ENCODE results near the gene CRISPLD2. TPM values are rescaled to one million over a fixed set of nuclear protein-coding genes. Genes with fewer than 3 reads are reported as not detected.

Gene CRISPLD2
- polyA plus RNA-seq, 1 donor from 2014 or later: 0.06 TPM

GRCh38 chr16:84862804-84863480, 43.2 kb downstream of the CRISPLD2 start:
- Histone ChIP-seq H3K9me2 (ENCODE audit: insufficient read depth, low read length) (no peaks in the 10 kb centered on the region), H3K27ac (ENCODE audit: low read length) (no peak overlapping the region), H3K9ac (ENCODE audit: low read length) (no peak overlapping the region), H3K79me2 (replicated peaks; ENCODE audit: insufficient read depth, low read length) (no peaks in the 10 kb centered on the region), H3K4me3 (ENCODE audit: low read length) (no peak overlapping the region), H3K9me3 (ENCODE audit: low read length) (no peaks in the 10 kb centered on the region), H4K20me1 (ENCODE audit: insufficient read depth) (no peaks in the 10 kb centered on the region), H3K36me3 (ENCODE audit: insufficient read depth, low read length) (no peaks in the 10 kb centered on the region), H3K27me3 (ENCODE audit: insufficient read depth, low read depth, low read length) (no peaks in the 10 kb centered on the region), H2AFZ (ENCODE audit: low read depth, low read length) (no peak overlapping the region), H3F3A (ENCODE audit: insufficient read depth, low read length, poor library complexity, severe bottlenecking) (no peaks in the 10 kb centered on the region), H3K4me2 (ENCODE audit: low read length) (no peak overlapping the region)
- no peak for TF ChIP-seq SMC3 (conservative IDR thresholded peaks at IDR 0.05; ENCODE audit: poor library complexity)
- TF ChIP-seq POLR2AphosphoS5 (IDR thresholded peaks at IDR 0.05): no peak
- TF ChIP-seq MXI1 (conservative IDR thresholded peaks at IDR 0.05; ENCODE audit: poor library complexity, severe bottlenecking): no peak
- no peak for TF ChIP-seq EP300 (conservative IDR thresholded peaks at IDR 0.05; ENCODE audit: poor library complexity, severe bottlenecking)
- no peak for TF ChIP-seq CTCF (IDR thresholded peaks at IDR 0.05; ENCODE audit: poor library complexity, severe bottlenecking)
- TF ChIP-seq, protein P1, sequence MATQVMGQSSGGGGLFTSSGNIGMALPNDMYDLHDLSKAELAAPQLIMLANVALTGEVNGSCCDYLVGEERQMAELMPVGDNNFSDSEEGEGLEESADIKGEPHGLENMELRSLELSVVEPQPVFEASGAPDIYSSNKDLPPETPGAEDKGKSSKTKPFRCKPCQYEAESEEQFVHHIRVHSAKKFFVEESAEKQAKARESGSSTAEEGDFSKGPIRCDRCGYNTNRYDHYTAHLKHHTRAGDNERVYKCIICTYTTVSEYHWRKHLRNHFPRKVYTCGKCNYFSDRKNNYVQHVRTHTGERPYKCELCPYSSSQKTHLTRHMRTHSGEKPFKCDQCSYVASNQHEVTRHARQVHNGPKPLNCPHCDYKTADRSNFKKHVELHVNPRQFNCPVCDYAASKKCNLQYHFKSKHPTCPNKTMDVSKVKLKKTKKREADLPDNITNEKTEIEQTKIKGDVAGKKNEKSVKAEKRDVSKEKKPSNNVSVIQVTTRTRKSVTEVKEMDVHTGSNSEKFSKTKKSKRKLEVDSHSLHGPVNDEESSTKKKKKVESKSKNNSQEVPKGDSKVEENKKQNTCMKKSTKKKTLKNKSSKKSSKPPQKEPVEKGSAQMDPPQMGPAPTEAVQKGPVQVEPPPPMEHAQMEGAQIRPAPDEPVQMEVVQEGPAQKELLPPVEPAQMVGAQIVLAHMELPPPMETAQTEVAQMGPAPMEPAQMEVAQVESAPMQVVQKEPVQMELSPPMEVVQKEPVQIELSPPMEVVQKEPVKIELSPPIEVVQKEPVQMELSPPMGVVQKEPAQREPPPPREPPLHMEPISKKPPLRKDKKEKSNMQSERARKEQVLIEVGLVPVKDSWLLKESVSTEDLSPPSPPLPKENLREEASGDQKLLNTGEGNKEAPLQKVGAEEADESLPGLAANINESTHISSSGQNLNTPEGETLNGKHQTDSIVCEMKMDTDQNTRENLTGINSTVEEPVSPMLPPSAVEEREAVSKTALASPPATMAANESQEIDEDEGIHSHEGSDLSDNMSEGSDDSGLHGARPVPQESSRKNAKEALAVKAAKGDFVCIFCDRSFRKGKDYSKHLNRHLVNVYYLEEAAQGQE (IDR thresholded peaks at IDR 0.05; ENCODE audit: borderline replicate concordance): no peak
- TF ChIP-seq EZH2 (IDR thresholded peaks at IDR 0.05; ENCODE audit: borderline replicate concordance, insufficient read depth, low read length, poor library complexity, severe bottlenecking): no peak
- no peak for TF ChIP-seq RAD21 (conservative IDR thresholded peaks at IDR 0.05)
- no peak for TF ChIP-seq TAF1 (IDR thresholded peaks at IDR 0.05; ENCODE audit: low read depth)

GRCh38 chr16:84863481-84863814, 43.7 kb downstream of the CRISPLD2 start:
- H3F3A ChIP-seq (ENCODE audit: insufficient read depth, low read length, poor library complexity, severe bottlenecking): no peaks in the 10 kb centered on the region
- no peaks in the 10 kb centered on the region for H3K9me3 ChIP-seq (ENCODE audit: low read length)
- H3K9ac ChIP-seq (ENCODE audit: low read length): no peak overlapping the region
- no peak overlapping the region for H3K27ac ChIP-seq (ENCODE audit: low read length)
- H3K79me2 ChIP-seq (replicated peaks; ENCODE audit: insufficient read depth, low read length): no peaks in the 10 kb centered on the region
- no peaks in the 10 kb centered on the region for H3K36me3 ChIP-seq (ENCODE audit: insufficient read depth, low read length)
- TF ChIP-seq TAF1 (IDR thresholded peaks at IDR 0.05; ENCODE audit: low read depth): no peak
- no peak for TF ChIP-seq RAD21 (conservative IDR thresholded peaks at IDR 0.05)
- no peak for TF ChIP-seq MXI1 (conservative IDR thresholded peaks at IDR 0.05; ENCODE audit: poor library complexity, severe bottlenecking)
- no peak for TF ChIP-seq EZH2 (IDR thresholded peaks at IDR 0.05; ENCODE audit: borderline replicate concordance, insufficient read depth, low read length, poor library complexity, severe bottlenecking)
- no peak for TF ChIP-seq EP300 (conservative IDR thresholded peaks at IDR 0.05; ENCODE audit: poor library complexity, severe bottlenecking)
- TF ChIP-seq CTCF (IDR thresholded peaks at IDR 0.05; ENCODE audit: poor library complexity, severe bottlenecking): no peak
- TF ChIP-seq POLR2AphosphoS5 (IDR thresholded peaks at IDR 0.05): no peak
- TF ChIP-seq, protein P1 (IDR thresholded peaks at IDR 0.05; ENCODE audit: borderline replicate concordance): no peak
- TF ChIP-seq SMC3 (conservative IDR thresholded peaks at IDR 0.05; ENCODE audit: poor library complexity): no peak
- no peak overlapping the region for H3K4me3 ChIP-seq (ENCODE audit: low read length)
- H3K9me2 ChIP-seq (ENCODE audit: insufficient read depth, low read length): no peaks in the 10 kb centered on the region
- no peaks in the 10 kb centered on the region for H4K20me1 ChIP-seq (ENCODE audit: insufficient read depth)
- no peaks in the 10 kb centered on the region for H3K27me3 ChIP-seq (ENCODE audit: insufficient read depth, low read depth, low read length)
- no peak overlapping the region for H3K4me2 ChIP-seq (ENCODE audit: low read length)
- H2AFZ ChIP-seq (ENCODE audit: low read depth, low read length): no peak overlapping the region
